Mammary epithelial cell (primary cell): ENCODE data around the gene PLSCR5.

Source experiments
- EZH2 ChIP-seq: IDR thresholded peaks from 2 replicates; pipeline ENCODE4 v1.6.1; 2012; ENCODE audit warnings: low read length, inconsistent platforms, borderline replicate concordance
- TF ChIP-seq, protein P1 (sequence below), 2 donors: IDR thresholded peaks in 1 of 2; conservative IDR thresholded peaks in 1 of 2; 2 replicates each; pipeline ENCODE4 v1.5.1; 2011 to 2012; ENCODE audit warnings: inconsistent platforms in 2 of 2, low read length in 2 of 2, mild to moderate bottlenecking in 2 of 2, control low read depth in 1 of 2, low read depth in 1 of 2; ENCODE audit not compliant: insufficient read depth in 1 of 2; ENCODE audit errors: extremely low read depth in 1 of 2

DNA sequence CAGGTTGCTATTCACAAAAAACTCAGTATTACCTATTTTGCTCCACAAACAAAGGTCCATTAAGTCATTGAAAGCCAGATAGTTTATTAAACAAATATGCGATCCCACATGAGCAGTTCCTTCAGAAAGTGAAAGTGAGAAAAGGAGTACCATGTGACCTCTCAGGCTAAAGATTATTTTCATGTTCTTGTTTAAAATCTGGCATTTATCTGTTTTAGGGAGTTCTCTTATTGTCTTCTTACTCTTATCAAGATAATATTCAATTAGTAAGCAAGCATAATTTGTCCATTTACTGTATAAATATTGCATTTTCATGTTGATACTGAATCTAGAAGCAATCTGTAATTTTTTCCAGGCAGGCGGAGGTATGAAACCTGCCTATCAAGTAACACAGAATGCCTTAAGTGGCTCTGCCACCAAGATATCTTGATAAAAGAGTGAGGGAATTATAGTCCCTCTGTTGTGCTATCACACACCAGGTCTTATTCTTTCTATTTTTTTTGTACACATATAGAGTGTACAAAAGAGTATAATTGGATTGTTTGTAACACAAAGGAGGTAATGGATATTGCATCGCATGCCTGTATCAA lies 20.1 kb upstream of the PLSCR5 start:
- TF ChIP-seq, protein P1, sequence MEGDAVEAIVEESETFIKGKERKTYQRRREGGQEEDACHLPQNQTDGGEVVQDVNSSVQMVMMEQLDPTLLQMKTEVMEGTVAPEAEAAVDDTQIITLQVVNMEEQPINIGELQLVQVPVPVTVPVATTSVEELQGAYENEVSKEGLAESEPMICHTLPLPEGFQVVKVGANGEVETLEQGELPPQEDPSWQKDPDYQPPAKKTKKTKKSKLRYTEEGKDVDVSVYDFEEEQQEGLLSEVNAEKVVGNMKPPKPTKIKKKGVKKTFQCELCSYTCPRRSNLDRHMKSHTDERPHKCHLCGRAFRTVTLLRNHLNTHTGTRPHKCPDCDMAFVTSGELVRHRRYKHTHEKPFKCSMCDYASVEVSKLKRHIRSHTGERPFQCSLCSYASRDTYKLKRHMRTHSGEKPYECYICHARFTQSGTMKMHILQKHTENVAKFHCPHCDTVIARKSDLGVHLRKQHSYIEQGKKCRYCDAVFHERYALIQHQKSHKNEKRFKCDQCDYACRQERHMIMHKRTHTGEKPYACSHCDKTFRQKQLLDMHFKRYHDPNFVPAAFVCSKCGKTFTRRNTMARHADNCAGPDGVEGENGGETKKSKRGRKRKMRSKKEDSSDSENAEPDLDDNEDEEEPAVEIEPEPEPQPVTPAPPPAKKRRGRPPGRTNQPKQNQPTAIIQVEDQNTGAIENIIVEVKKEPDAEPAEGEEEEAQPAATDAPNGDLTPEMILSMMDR (conservative IDR thresholded peaks at IDR 0.05 in 1 of 2, IDR thresholded peaks at IDR 0.05 in 1 of 2; ENCODE audit: extremely low read depth in 1 of 2, insufficient read depth in 1 of 2, low read depth in 1 of 2, low read length in 2 of 2) = no peak
- TF ChIP-seq EZH2 = no peak
